Neutrophil (primary cell): Measurements from ENCODE around the gene KCNIP3.

ENCODE experiments used
- H3K27ac ChIP-seq: fragments of 200-600 bp; sonication (generic); 2 replicates; pipeline ENCODE4 v1.5.1; 2016; ENCODE audit warnings: mild to moderate bottlenecking, moderate library complexity
- H3K27me3 ChIP-seq: fragments of 200-600 bp; sonication (generic); 2 replicates; pipeline ENCODE4 v1.6.0; 2016; ENCODE audit warnings: mild to moderate bottlenecking
- H3K36me3 ChIP-seq: fragments of 200-600 bp; sonication (generic); 2 replicates; pipeline ENCODE4 v1.5.1; 2017
- H3K4me1 ChIP-seq, 2 experiments: fragments of 200-600 bp in 1 of 2; sonication (generic) in 1 of 2; 1 replicate in 1 of 2; 2 replicates in 1 of 2; pipeline versions ENCODE4 v1.5.1 to v1.6.1; 2013 to 2016; ENCODE audit warnings: low read depth in 1 of 2, low read length in 1 of 2, mild to moderate bottlenecking in 1 of 2, moderate library complexity in 1 of 2; ENCODE audit not compliant: control insufficient read depth in 1 of 2, insufficient read depth in 1 of 2
- H3K4me3 ChIP-seq, 2 experiments: fragments of 200-600 bp in 1 of 2; sonication (generic) in 1 of 2; 1 replicate in 1 of 2; 2 replicates in 1 of 2; pipeline ENCODE4 v1.5.1; 2013 to 2016; ENCODE audit warnings: low read depth in 1 of 2, low read length in 1 of 2, mild to moderate bottlenecking in 1 of 2, moderate library complexity in 1 of 2
- H3K9me3 ChIP-seq: fragments of 200-600 bp; sonication (generic); 2 replicates; pipeline ENCODE4 v1.5.1; 2016
- CTCF ChIP-seq: fragments of 200-600 bp; sonication (generic); IDR thresholded peaks from 2 replicates; pipeline ENCODE4 v1.5.1; 2016; ENCODE audit warnings: antibody characterized with exemption

The KCNIP3 gene

GRCh38 chr2:95317123-95317500, 20.0 kb downstream of the KCNIP3 start:
- TF ChIP-seq CTCF = no peak
- Histone ChIP-seq H3K36me3 (no peaks in the 10 kb centered on the region), H3K27me3 (no peaks in the 10 kb centered on the region), H3K4me1 (no peaks in the 10 kb centered on the region), H3K4me3 (no peak overlapping the region), H3K9me3 (no peaks in the 10 kb centered on the region), H3K27ac (no peak overlapping the region)

- no peak overlapping the region for H3K4me3 ChIP-seq
- H3K27me3 ChIP-seq = no peaks in the 10 kb centered on the region
- no peaks in the 10 kb centered on the region for H3K36me3 ChIP-seq
- no peaks in the 10 kb centered on the region for H3K4me1 ChIP-seq
- no peak for TF ChIP-seq CTCF
- no peak overlapping the region for H3K27ac ChIP-seq
- H3K9me3 ChIP-seq = no peaks in the 10 kb centered on the region
These were observed 20.7 kb downstream of the KCNIP3 start for GRCh38 chr2:95317665-95318425.

GRCh38 chr2:95318431-95319220, 21.5 kb downstream of the KCNIP3 start:
- H3K4me3 ChIP-seq = no peak overlapping the region
- H3K36me3 ChIP-seq = no peaks in the 10 kb centered on the region
- H3K9me3 ChIP-seq = no peaks in the 10 kb centered on the region
- H3K27me3 ChIP-seq = no peaks in the 10 kb centered on the region
- H3K27ac ChIP-seq = no peak overlapping the region
- H3K4me1 ChIP-seq = no peaks in the 10 kb centered on the region
- no peak for TF ChIP-seq CTCF

GRCh38 chr2:95319481-95320343, 22.6 kb downstream of the KCNIP3 start:
- no peak overlapping the region for H3K4me3 ChIP-seq
- no peaks in the 10 kb centered on the region for H3K36me3 ChIP-seq
- H3K4me1 ChIP-seq = no peaks in the 10 kb centered on the region
- no peak for TF ChIP-seq CTCF
- no peak overlapping the region for H3K27ac ChIP-seq
- no peaks in the 10 kb centered on the region for H3K27me3 ChIP-seq
- no peaks in the 10 kb centered on the region for H3K9me3 ChIP-seq

- no peaks in the 10 kb centered on the region for H3K9me3 ChIP-seq
- H3K27ac ChIP-seq = no peak overlapping the region
- no peaks in the 10 kb centered on the region for H3K27me3 ChIP-seq
- no peaks in the 10 kb centered on the region for H3K4me1 ChIP-seq
- TF ChIP-seq CTCF = no peak
- no peak overlapping the region for H3K4me3 ChIP-seq
- no peaks in the 10 kb centered on the region for H3K36me3 ChIP-seq
These were observed 23.2 kb downstream of the KCNIP3 start for GRCh38 chr2:95320344-95320712.
